ENCODE results near the gene THAP3.
"Not testable (repeated sequence)": the region's sequence is repeated elsewhere in the genome, so short reads cannot be mapped to it uniquely, and the experiment has no call there.

THAP3 gene

DNA sequence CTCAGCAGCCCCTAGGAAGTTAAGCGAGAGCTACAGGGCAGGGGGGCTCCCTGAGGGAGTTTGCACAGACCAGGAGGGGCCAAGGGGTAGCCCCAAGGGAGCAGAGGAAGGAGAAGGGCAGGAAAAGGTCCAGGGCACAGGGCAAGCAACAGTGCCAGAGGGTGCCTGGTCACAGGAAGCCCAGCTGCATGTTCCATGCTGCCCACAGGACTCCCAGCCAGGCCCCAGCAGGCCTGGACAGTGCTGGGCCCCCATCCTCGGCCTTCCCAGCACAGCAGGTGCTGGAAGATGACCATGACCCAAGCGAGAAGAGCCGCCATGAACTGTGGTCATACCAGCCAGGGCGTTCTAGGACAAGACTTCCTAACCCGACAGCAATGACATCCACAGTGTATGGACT lies 33.0 kb upstream of the THAP3 start:
- no peak for DNase-seq

DNA sequence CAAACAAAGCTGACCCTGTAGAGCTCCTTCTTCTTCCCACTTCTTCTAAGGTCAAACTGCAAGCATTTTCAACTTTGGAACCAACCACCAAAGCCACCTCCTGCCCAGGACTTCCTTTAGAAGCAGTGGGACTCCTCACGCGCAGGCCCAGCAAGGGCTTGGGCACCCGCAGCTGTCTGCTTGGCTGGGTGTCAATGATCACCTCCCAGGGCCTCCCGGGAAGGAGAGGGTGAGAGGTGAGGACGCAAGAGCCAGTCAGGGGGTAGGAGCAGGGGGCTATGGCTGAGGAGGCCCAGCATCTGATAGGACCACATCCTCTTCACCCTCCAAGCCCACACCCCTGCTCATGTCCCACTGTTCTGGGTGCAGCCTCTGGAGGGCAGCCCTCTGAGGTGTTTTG lies 32.2 kb upstream of the THAP3 start:
- DNase-seq = peak; percentile 38

DNA sequence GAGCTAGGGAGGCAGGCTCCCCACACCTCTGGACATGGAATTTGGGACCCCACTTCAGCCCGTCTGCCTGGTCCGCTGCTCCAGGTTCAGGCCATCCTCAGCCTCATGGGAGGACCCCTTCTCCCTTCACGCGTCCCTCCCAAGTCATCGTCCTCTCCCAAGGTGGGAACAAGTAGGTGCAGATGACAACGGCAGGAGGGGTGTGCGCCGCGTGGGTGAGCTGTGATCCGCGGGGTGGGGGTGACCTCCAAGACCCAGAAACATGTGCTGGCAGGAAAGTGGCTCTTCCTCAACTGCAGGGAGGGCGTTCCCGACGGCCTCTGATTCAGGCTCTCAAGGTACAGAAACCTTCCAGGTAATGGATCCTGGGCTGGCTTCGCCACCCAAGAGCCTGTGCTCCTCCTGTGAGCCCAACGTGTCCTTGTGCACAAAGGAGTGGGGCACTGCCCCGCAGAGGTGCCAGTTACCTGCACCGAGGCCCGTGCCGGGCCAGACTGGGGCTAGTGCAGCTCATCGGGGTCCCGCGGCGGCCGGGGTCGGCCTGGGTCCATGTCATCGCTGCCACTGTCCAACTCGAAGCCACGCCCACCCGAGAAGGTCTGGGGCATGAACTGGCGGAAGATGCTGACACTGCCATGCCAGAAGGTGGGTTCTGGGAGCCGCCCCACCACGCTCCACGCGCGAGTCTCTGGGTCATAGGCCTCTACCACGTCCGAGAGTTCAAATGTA lies 31.6 kb upstream of the THAP3 start:
- DNase-seq = no peak

DNA sequence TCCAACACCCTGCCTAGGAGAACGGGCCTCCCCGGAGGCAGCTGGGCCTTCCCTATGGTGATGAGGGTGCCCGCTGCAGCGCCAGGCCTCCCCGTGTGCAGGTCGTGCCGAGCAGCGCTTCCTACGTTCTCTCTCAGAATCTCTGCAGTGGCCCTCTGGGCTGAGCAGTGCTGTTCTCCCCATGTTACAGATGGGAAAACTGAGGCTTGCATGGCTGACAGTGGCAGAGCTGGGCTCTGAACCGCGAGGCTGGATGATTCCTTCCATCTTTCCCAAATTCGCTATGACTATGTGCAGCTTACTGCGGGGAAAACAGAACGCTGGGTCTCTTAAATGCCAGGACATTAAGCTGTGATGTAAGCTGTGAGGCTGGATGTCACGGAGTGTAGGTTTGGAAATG lies 30.9 kb upstream of the THAP3 start:
- no peak for DNase-seq

DNA sequence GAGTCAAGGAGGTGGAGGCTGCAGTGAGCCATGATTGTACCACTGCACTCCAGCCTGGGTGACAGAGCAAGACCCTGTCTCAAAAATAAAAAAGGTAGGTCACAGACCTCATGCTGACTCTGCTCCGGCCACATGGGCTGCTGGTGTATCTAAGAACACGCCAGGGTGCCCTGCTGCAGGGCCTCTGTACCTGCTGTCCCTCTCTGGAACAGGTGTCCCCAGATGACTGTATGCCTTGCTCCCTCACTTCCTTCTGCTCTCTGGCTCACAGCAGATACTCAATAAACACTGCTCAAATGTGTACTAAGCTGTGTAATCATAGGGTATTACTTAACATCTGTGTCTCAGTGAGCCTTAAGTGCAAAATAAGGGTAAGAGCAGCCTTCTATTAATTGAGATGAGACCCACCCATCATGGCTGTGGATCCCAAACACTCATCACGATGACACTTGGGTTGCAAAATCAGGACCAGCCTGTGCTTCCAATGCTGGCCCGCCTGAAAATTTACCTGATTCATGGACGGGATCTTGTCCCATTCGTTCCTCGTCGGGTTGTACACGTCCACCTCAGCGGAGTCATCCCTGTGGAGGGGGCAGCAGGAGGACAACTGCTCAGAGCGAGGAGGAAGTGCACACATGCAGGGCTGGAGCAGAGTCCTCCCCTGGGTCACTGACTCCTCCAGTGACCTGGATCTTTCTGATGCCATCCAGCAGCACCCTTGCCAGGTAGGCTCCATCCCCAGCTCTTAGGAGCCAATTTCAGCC lies 29.5 kb upstream of the THAP3 start:
- DNase-seq = no peak

DNA sequence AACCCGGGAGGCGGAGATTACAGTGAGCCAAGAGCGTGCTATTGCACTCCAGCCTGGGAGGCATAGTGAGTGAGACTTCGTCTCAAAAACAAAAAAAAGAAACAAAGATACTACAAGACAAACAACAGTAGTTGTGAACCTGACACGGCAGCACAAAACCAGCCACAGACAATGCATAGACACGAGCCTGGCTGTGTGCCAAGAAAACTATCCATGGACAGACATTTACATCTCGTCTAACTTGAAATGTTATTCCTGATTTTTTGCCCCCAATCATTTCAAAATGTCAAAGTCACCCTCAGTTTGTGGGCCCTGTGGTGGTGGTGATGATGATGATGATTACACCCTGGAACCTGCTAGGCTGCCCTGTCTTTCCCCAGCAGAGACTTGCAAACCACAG lies 28.3 kb upstream of the THAP3 start:
- DNase-seq = no peak

DNA sequence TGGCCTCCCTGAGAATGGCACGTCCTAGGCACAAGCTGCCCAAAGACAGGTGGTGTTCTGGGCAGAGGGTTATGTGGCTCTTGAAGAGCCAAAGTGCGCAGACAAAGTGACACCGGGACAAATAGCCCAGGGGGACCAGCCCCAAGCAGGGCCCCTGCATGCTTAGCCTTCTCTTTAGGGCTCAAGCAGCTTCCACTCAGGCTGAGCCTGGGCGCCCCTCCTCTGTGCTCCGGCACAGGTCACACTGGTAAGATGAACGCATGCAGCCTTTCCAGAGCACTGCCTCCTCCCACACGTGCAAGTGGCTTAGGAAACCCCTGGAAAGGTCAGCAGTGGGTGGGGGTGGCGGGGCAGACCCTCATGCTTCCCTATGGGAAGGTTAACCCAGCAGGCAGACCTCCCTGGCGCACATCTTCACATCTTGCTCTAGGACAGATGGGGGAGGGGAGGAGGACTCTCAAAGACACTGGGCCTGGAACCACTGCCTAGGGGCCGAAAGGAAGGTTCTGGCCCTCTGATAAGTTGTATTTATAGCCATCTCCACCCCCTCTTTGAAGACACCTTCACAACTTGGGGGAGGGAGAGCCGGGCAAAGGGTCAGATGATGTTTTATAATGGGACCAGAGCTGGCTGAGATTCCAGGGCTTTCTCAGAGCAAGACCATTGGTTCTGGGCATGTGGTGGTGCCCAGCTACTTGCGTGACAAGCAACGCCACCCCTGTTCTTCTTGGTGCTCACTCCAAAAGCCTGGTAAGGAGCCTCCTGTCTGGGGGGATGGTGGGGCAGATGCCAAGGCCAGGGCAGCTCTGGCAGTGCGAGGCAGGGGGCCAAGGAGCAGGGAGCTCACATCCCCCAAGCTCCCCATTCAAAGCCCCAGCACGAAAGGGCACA lies 27.5 kb upstream of the THAP3 start:
- no peak for DNase-seq

DNA sequence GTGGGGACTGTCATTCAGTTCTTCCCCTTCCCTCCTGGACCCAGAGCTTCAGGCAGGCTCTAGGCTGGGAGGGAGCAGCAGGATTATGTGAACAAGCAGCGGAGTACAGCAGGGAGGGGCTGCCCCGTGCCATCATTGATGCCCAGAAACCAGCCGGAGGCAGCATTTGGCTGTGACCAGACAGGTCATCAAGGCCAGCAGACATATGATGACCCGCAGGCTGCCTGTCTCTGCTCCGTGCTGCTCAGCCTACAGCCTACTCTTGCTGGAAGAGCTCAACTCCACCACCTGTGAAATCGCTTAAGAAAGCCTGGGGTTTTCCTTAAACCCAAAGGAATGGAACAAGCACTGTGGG lies 26.9 kb upstream of the THAP3 start:
- no peak for DNase-seq

DNA sequence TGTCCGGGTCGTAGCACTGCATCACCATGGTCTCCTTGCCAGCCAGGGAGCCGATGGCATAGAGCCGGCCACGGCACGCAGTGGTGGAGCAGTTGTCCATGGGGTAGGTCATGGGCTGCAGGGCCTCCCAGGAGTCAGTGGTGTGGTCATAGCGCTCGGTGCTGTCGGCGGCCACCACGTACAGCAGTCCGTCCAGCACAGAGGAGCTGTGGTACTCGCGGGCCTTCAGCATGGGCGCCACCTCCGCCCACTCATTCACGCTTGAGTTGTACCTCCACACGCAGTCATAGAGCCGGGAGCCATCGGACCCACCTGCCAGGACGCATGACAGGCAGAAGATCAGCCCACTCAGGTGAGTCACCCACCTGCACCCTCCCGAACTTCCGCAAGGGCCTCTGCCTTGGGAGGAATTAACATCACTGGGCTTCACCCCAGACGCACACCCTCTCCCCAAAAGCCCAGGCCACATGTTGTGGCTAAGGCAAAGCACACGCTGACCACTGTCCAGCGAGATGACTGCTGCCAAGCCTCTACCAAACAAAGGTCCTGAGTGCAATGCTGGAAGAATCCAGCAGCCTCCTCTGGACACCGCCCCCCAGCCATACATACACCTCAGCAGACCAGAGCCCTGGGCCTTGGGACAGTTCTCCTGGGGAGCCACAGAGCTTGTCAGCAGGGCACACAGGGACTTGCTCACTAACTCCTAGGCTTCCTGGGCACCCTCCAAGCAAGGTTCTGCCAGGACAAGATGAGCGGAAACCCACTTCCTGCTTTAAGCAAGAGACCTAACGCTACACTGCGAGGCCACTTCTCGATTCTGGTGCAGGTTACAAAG lies 25.3 kb upstream of the THAP3 start:
- peak; percentile 78 for DNase-seq

DNA sequence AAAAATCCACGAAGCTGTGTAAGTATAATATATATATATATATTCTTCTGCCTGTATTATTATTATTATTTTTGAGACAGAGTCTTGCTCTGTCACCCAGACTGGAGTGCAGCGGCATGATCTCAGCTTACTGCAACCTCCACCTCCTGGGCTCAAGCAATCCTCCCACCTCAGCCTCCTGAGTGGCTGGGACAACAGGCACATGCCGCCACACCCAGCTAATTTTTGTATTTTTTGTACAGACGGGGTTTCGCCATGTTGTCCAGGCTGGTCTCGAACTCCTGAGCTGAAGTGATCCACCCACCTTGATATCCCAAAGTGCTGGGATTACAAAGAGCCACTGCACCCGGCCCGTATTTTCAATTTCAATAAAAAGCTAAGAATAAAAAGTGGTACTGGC lies 24.7 kb upstream of the THAP3 start:
- not testable (repeated sequence) for DNase-seq

DNA sequence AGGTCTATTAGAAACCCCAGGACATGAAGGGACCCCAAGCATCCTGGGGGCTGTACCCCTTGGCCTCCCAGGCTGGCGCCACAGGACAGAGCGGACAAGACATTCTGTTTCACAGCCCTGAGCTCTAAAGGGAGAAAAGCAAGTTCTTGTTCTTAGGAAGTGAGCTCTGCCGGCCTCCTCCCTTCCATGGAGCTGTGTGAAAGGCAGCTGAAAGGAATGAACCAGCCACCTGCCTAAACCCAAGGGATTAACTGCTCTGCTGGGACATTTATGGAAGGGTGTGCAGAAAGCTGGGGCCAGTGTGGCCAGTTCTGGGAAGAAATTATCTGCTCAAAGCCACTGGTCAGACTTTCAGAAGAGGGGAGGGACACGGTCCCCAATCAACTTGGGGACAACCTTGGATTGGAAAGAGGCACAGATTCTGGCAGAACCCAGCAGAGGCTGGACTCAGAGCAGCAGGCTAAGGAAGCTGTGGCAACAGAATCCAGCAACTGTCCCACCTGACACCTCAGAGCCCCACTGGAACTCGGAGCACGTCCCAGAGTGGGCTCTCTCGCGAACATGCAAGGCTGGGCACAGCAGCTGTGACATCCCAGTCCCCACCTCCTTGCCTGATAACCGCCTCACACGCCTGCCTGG lies 24.1 kb upstream of the THAP3 start:
- DNase-seq = no peak

DNA sequence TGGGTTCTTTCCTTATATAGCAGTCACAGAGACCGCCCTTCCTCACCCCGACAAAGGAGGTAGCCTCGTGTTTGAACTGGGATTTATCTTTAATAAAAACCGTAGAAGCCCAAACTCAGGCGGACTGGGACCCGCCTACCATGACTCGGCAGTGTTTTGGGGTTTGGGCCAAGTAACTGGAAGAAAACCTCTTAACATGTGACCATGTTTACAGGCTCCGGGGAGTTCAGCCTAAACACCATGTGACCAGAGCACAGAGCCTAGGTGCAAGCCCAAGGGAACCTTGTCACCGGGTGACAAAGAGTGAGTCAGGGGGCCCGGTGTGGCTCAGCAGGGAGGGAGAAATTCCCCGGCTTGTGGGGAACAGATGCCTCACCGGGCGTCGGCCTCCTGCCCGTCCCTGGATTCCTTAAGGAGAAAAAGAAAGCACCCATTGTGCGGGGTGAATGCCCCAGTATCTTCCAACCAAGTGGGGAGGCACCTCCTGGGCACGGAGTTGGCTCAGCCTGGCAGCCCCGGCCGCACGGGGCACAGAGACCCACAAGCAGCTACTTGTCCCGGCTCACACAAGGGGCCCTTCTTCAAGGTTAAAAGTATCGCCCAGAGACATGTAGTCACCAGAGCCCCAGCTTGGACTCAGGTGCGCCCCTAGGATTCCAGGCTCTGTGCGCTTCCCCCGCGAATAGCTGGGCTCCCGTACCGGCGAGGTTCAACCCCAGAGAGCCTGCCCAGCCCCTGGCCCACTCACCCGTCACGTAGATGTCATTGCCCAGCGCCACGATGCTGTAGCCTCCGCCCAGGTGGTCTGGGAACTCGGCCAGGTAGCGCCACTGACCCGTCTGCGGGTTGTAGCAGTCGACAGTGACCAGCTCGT lies 23.4 kb upstream of the THAP3 start:
- DNase-seq = peak; percentile 43

DNA sequence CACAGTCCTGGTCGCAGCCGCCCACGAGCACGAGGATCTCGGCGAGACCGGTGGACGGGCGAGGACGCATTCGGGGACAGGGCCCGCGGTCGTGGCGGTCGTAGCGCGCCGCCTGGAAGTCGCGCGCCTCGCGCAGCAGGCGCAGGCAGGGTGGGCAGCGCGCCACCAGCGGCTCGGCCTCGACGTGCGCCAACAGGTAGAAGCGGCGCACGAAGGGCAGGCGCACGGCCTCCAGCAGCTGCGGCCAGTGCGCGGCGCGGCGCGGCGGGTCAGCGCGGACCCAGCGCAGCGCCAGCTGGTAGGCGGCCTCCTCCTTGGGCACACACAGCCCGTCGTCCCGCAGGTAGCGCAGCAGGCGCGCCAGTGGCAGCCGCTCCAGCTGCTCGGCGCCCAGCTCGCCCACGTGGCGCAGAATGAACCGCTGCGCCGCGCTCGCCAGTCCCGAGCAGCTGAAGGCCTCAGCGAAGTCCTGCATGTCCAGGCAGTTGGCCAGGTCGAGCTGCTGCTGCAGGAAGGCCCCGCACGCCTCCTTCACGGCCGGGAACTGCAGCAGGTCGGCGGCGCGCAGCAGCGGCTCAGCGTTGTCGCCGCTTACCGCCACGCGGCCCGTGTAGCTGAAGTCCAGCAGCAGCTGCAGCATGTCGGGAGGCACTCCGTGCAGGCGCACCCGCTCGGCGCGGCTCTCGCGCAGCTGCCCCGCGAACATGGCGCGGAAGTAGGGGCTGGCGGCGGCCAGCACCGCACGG lies 22.6 kb upstream of the THAP3 start:
- no peak for DNase-seq

DNA sequence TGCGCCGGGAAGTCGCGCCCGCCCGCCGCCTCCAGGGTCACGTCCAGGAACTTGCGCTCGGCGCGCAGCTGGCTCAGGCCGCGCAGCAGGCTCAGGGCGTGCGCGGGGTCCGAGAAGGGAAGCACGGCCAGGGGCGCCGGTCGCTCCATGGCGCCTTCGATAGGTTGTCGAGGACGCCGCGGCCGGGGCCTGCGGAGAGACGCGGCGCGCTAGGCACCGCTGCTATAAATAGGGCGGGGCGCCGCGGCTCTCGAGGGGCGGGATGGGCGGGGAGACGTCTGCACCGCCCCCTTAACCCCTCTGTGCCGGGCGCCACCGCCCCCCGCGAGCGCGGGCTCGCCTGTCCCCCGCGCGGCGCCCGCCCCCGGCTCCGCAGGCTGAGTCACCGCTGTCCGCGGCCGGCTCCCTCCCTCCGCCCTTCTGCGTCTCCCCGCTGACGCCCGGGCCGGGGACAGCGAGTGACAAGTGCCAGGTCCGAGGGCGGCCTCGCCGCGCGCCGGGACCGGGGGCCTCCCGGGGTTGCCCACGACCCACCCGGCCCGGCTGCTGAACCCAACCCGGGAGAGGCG lies 21.9 kb upstream of the THAP3 start, which contains the start of gene KLHL21:
KLHL21 (minus strand) TSS at position 201 of the 569 bp plus-strand sequence; CDS start at position 149, 52 bp downstream.
- DNase-seq = peak; percentile 85

DNA sequence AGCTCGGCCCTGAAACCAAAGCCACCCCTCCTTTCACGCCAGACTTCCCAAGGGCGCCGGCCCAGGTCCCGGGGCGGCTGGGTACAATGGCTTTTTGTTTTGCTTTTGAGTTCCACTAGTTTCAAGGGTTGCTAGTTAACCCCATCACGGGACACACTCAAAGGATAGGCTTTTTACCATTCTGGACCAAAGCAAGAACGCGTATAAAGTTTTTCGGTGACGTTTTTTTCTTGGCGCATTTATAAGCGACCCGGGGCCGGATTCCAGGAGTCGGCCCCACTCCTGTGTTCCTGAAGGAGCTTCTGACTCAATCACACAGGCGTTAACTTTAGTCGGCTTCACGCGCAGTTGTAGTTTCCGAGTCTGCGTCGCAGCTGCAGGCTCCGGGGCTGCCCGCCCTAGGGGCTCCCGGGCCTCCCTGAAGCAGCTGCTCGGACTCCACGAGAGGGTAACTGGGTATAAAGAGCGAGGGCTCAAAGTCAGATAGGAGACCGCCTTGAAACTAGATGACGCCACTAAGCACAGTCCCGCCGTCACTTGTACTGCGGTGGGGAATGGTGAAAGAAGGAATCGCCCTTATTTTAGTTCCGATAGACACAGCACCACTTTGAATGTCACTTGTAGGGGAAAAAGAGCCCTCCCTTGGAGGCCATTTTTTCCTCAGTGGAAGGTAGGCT lies 21.3 kb upstream of the THAP3 start:
- DNase-seq = peak; percentile 71

DNA sequence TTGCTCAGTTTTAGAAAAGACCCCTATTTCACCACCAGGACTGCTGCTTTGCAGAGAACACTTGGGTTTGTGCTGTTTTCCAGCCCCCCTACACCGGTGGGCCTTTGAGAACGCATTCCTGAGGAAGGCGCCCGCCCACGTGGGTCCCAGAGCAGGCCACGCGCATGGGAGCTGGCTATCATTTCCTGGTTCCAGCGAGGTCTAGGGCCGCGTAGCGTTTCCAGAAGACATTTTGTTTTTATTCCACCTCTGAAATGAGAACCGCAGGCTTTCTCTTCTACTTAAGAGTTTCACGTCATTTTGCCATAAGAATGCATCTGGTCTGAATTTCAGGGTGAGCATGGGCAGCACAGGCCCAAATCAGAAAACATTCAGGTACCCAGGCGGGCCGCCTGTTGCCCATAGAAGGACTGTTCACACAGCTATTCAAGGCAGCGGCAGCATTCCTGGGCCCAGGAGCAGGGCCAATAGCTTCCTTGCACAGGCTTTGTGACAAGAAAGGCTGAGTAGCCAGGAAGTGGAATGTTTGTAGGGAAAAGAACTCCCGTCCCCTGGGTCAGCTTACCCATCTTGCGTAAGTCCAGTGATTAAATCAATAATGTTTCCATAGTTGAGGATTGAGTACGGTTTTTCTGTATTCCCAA lies 20.6 kb upstream of the THAP3 start:
- DNase-seq = peak; percentile 58

DNA sequence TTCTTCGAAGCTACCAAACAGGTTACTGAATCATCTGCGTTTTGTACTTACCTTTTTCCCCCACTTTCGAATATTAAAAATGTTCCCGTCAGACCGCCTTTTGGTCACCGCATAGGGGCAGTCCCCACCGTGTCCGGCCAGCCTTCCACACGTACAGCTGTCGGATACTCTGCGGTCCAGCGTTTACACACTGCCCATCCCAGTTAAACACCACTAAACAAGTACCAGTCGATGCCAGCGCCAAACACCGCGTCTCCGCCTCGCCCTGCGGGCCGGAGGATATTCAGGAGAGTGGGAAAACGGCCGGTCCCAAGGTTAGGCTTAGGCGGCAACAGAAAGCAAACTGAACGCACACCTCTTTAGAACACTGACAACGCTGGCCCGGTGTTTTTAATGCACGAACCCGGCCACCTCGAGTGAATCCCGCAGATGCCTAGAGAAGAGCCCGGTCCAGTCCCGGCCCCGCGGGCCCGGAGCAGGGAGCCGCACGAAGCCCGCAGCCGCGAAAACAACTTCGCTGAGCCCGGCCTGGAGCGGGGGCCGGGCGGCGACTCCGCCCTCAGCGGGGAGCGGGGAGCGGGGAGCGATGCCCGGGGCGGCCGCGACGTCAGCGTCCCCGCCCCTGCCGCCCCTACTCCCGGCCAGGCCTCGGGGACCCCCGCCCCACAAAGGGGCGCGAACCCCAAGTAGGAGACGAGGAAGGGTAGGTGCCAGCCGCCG lies 11.9 kb upstream of the THAP3 start:
- peak; percentile 42 for DNase-seq

All from MV-4-11 (cell line).